Hematopoietic multipotent progenitor cell (in vitro differentiated cells): Measurements from ENCODE around the gene SEMA3E. TPM values are rescaled to one million over a fixed set of nuclear protein-coding genes. Genes with fewer than 3 reads are reported as not detected.
A peak's percentile ranks its signal among the peaks of the same experiment; 100 is the strongest.
"Not testable (repeated sequence)": the region's sequence is repeated elsewhere in the genome, so short reads cannot be mapped to it uniquely, and the experiment has no call there.

Source experiments
- DNase-seq, 3 donors: peaks; one replicate each; pipeline ENCODE4 v3.0.0-alpha.2; 2011 to 2015; ENCODE audit warnings: low read depth in 2 of 3, low spot score in 2 of 3
- total RNA-seq: library from RNA; depleted of rRNA; stranded (reverse); fragments of >200 nt; gene quantifications from one replicate; pipeline ENCODE4 v1.2.3, GENCODE V29; 2012

The SEMA3E gene
- total RNA-seq, 1 donor, result not detected

DNA sequence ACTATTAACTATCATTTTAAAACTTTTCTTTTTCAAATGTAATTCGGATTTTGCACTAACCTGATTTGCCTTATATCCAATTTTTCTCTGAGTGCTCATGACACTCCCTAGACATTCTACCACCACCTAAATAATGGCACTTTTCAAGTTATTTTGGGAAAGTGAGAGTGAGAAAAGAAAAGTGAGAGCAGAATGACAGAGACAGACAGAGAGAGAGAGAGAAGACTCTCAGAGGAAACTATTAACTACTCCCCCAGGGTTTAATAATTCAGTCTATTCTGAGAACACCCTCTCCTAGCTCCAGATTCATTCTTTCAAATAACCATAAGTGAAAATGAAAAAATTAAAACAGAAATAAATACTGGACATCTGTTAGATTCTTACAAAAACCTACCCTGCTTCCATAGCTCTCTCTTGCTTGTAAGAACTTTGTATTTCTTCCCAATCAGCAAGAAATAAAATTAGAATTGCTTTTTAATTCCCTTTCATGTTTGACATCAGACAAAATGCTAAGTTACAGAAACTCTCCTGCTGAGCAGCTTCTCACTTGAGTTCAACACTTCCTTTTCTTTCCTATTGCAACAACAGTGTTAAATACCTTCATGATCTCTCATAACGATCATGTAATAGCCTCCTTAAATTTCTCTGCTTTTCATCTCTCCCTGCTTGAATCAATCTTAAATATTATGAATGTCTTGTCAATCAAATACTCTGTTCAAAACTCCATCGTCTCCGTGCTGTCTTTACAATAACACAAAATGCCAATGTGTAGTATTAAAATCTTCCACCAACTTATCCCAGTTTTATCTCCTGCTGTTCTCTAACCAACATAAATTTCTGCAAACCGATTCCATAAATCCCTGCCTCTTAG, 191.7 kb downstream of the SEMA3E start:
- no peak for DNase-seq

DNA sequence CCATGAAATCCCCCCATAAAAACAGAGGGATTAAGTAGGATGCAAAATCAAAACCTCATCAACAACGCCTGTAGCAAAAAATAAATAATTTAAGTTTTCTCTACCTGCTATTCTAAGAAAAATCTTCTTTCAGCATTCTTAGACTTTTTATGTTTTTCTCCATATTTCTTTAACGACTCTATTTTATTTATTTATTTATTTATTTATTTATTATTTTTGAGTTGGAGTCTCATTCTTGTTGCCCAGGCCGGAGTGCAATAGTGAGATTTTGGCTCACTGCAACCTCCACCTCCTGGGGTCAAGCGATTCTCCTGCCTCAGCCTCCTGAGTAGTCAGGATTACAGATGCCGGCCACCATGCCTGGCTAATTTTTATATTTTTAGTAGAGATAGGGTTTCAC, 192.5 kb downstream of the SEMA3E start:
- no peak for DNase-seq

DNA sequence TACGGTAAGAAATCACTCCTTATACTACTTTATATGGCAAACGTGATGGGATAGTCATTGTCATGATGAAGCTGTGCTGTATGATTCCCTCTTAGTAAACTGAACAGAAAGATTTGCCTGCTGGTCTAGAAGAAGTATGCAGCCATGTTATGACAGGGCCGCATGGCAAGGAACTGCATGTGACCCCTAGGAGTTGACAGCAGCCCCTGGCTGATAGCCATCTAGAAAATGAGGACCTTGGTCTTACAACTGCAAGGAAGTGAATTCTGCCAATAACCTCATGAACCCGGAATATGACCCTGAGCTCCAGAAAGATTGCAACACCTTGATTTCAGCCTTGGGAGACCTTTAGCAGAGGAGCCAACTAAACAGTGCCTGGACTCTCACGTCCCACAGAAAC, 193.3 kb downstream of the SEMA3E start:
- no peak for DNase-seq

DNA sequence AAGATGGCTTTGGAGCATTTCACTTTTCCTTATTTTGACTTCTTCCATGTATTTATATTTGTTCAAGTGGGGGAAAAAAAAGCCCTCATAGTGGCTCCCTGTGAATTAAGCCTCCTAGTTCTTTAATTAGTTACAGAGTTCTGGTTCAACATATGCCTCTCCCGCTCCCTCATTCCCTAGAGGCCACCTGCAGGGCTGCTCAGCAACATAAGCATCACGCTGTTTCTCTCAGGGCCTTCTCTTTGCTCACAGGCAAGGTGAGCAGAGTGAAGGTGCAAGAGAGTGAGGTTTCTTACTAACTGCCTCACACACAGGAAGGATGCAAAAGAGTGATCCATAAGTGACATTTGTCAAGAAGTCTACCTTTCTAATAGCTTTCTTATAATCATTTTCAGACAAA, 196.7 kb downstream of the SEMA3E start:
- no peak for DNase-seq

DNA sequence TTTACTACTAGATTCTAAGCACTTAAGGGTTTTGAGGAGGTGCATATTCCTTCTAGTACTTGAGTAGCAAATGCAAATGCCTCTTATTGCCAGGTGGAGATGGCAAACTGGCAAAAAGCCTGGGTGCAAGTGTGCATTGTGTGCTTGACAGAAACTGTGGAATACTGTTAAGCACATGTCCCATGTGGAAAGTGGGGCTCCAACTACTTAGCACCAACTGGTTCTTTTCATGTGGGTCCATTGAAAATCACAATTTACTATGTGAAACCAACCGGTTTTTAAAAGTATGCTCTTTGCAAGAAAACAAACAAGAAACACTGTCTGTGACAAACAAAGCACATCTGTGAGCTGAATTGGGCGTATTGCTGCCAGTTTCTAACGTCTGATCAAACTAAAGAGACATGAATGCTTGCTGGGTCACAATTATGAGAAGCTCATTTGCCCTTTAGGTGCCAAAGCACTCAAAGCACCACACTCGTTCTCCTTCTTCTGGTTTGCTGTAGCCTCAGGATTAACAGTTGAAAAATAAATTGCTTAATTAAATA, 197.4 kb downstream of the SEMA3E start:
- no peak for DNase-seq

DNA sequence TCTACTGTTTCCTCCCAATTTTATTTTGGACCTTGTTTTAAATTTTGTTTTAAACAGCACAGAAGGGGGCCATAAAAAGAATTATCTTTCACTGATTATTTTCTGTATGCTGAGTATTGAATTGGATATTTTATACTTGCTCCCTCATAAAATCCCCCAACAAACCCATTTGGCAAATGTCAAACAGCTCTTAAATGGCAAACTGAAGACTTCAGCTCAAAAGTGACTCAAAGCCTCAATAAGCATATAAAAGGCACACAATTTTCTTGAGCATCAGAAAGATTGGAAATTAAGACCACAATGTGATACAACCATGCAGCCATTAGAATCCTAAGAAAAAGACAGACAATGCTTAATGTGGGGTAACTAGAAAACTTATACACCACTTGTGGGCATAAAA, 199.2 kb downstream of the SEMA3E start:
- no peak for DNase-seq

DNA sequence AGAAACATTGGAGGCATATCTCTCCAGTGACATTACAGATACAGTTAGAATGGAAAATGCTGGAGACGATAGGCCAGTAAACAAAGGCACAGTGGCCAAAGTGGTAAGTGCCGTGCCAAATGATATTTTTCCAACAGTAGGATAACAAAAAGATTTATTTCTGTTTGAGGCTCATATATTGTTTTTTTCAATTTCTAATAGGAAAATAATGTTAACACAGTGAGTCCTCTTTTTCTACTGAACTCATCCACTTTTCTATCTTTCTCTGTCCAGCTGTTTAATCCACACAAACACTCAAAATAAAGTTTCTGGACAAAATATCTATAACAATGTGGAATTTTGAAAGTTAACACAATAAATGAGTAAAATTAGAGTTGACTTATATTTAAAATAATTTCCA, 201.3 kb downstream of the SEMA3E start:
- no peak for DNase-seq

DNA sequence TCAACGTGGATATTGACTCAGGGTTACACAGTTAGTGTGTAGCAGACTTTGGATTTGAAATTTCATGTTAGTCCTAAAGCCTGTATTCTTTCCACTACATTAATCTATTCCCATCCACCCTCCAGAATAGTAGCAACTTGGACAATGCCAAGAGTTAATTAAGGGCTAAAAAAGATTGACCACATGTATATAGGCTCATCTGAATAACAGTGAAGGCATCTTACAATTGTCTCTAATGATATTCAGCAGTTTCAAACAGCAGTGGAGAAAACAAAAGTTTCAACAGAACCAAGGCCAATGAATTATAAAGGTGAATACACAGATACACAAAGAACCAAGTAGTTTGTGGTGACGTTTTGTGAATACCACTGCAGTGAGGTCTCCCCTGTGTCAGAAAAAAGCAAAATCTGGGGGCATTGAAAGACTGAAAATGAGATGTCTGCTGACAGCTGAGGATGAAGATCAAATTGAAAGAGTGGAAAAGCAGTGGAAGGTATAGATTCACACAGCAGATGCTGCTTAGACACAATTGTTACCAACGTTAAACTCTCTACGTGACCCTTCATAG, 202.8 kb downstream of the SEMA3E start:
- no peak for DNase-seq

DNA sequence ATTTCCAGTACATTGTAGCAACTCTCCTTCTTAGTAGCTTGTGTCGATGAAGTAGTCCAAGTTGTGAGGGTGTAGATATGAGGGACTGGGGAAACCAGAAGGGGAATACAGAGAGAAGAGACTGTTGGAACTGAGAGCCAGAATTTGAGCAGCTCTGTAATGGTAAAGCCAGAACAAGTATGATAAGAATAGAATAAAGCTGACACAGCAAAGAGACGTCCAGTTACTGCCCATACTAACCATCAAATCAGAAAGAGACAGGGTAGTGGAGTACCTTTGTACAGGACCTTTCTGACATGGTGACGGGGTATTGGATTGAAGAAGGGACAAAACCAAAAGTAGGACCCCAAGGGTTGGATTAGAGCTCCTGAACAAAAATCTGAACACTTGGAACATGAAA, 206.0 kb downstream of the SEMA3E start:
- DNase-seq, result no peak

DNA sequence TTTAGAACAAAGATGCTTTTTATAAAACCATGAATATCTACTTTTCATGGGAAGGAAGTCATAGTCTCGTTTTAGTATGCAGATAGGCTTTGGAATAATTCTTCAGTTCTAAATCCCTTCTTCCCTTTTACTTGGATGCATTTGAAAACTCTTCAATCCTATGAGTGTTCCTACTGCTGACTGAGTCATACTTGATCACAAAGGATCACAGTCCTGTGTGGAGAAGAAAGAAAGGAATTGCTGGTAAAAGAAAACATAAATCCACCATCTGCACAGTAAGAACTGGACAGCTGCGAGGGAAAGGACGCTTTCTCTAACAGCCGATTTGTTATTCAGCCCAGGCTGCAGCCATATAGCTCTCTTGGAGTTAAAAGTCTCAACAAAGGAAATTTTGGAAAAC, 209.9 kb downstream of the SEMA3E start:
- no peak for DNase-seq

DNA sequence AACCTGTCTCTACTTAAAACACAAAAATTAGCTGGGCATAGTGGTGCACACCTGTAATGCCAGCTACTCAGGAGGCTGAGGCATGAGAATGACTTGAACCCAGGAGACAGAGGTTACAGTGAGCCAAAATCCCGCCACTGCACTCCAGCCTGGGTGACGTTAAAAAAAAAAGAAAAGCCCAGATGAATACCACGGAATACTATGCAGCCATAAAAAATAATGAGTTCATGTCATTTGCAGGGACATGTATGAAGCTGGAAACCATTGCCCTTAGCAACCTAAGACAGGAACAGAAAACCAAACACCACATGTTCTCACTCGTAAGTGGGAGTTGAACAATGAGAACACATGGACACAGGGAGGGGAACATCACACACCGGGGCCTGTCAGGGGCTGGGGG, 218.7 kb downstream of the SEMA3E start:
- not testable (repeated sequence) for DNase-seq

DNA sequence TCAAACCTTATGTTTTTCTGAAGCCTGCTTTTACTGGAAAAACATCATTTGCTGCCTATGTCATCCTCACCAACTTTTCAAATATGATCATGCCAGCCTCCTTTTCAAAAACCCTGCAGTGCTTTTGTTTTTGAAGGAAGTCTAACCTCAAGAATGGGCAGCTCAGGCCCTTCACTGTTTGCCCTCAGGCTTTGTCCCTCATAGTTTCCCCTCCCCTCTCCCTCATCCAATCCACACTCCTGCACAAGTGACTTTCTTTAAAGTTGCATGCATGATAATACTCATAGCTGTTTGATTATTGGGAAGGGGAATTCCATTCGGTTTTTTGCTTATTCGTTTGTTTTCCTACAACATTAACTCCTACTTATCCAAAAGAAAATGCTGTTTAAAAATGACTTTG, 219.4 kb downstream of the SEMA3E start:
- DNase-seq, result no peak

DNA sequence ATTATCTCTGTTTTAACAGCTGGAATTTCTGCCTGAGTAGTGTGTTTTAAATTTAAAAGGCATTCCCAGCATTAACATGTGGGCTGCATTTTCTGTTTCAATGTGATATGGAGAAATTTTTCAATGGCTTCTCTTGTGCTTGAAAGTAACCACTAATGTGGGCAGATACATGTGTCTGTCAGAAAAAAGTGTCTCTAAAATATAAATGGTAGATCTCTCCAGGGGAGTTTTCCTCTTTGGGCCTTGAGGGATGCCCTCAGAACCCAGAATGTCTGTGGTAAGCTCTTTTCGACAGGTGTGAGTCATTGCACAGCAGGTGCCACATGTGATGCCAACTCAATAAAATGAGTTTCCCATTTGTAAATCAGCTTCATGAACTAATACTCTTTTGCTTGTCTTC, 221.1 kb downstream of the SEMA3E start:
- DNase-seq, result no peak

DNA sequence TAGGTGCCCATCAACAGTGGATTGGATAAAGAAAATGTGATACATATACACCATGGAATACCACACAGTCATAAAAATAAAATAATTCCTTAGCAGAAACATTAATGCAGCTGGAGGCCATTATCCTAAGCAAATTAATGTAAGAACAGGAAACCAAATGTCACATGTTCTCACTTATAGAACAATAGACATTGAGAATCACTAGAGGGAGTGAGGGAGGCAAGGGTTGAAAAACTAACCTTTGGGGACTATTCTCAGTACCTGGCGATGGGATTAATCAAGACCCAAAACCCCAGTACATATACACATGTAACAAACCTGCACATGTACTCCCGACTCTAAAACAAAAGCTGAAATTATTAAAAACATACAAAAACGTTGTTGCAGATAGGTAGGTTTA, 222.6 kb downstream of the SEMA3E start:
- no peak for DNase-seq

DNA sequence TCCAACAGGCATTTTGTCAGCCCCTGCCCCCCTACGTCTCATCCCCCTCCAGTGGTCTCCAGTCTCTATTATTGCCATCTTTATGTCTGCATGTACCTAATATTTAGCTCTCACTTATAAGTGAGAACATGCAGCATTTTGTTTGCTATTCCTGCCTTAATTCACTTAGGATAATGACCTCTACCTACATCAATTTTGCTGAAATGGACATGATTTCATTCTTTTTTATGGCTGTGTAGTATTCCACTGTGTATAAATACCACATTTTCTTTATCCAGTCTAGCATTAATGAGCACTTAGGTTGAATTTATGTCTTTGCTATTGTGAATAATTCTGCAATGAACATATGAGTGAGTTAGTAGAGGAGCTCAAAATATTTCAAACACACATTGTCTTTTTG, 229.9 kb downstream of the SEMA3E start:
- DNase-seq, result no peak

DNA sequence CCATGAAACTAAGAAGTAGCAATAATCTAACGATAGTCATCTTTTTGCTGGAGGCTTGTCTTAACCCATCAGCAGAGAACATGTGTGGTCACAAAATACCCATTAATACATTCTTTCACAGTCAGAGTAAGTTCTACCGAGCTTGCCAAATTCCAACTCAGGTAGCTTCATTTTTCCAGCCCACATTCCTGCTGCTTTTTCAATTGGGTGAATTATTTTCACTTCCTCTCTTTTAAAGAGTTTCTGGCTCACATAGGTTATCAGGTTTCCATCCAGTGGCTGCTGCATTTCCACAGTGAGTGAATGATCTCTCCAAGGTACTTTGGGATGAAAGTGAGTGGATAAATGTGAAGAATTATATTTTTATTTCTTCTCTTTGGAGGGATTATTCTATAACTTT, 233.1 kb downstream of the SEMA3E start:
- DNase-seq, result no peak

DNA sequence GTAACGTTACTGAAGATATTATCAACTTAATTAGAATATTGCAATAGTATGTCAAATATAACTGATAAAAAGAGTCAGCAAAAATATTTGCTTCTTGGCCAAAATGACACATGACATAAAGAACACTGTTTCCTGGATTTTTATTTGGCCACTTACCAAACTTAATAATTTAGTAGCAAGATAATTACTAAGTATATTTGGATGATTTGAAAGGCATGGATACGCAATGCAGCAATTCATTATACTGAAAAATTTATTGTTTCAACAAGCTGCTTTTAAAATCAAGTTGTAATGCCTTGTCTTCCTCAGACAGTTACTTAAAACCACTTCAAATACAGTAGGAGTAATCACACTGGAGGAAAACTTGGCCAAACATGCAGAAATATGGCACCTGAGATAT, 234.0 kb downstream of the SEMA3E start:
- no peak for DNase-seq

DNA sequence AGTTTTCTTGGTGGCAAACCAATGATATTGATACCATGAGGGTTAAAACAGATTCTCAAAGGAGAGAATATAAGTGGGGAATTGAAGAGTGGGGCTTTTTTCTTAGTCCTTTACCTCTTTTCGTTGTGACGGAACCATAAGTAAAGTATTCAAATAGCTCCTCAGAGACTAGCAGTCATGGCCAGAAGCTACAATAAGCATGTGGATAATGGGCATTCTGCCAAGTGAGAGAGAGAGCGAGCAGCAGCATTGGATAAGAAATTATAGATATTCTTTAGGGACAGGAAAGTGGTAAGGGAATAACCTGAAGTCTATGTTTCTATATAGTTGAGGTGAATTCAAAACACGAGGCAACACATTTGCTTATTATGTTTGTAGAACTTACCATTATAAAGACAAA, 235.1 kb downstream of the SEMA3E start:
- DNase-seq, result no peak

DNA sequence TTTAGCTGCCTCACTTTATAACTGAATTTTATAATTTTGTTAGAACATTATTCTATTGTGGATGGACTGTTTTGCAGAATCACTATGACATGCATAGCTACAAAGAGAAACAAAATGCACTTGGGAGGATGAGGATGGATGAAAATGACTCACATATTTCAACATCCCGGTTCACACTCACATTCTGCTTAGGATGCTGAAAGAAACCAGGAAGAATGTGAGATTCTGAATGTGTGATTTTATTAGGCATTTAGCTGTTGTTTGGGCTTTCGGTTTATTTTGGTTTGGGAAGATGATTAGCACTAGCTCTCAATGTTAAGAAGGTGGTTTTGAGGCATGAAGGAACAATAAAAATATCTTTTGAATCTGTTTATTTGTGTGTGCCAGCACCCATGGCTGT, 235.5 kb downstream of the SEMA3E start:
- DNase-seq, result no peak

DNA sequence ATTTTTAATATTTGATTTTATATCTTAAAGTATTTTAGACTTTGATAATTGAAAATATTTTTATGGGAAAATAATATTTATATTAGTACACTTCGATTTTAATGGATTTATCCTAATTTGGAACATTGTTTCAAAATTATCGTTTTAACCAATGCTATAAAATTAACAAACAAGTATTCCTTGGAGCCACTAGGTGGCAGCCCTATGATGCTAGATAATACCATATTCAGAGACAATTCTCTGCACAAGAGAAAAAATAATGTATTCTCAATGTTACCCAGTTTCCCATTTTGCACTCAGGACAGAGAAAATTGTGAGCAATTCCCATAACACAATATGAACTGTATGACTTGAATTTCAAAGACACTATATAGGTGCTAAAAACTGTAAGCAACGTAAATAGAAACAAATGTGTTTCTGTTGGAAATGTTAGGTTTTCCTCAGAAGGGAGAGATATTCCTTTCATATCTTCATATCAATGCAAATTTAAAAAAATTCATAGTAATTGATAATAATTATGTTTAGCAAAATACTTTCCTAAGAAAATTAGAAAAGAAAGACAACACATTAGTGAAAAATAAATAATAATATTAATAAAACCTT, 237.8 kb downstream of the SEMA3E start:
- DNase-seq, result peak in 2 of 3 donors; percentile 24 to 60

DNA sequence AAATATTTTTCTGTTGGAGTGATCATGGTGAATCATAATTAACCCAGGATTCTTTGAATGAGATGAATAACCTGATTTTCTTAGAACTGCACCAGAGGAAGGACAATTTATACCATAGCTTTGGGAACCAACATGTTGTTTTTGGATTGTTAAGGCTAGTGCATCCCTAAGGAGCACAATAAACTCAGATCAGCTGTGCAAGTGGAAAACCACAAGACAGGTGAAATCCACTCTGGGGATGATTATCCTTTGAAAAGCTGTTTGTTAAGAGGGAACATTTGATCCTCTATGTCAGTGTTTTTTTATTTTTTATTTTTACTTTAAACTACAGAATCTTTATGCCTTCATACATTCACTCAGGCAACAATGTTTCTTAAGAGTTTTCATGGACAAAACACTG, 254.2 kb downstream of the SEMA3E start:
- no peak for DNase-seq

DNA sequence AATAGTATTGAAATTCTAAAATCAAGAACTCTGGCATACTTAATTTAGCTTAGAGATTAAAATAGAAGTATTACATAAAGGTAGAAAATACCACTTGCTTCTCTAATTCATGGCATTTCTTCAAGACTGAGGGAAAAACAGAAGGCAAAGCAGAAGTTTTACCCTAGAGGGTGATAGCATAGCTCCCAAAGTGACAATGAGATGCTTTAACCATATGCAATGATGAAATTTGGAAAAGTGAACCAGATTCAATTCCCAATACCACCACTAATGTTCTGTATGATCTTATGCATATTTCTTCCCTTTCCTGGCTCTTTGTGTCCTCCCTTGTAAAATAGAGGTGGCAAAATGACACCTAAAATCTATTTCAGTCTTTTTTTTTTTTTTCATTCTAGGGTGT, 260.5 kb downstream of the SEMA3E start:
- no peak for DNase-seq
